Tibial nerve (tissue), 4 donors: ENCODE measurements around the gene ELOA2. TPM values are rescaled to one million over a fixed set of nuclear protein-coding genes. Genes with fewer than 3 reads are reported as not detected.
"Not testable (repeated sequence)": the region's sequence is repeated elsewhere in the genome, so short reads cannot be mapped to it uniquely, and the experiment has no call there.

Experiments
- DNase-seq, 2 donors: peaks; one replicate each; pipeline ENCODE4 v3.0.0-alpha.2; 2019; ENCODE audit warnings: low spot score in 2 of 2
- H3K27ac ChIP-seq, 4 donors: fragments of 200-600 bp; sonication (generic) in 3 of 4; one replicate each; pipeline ENCODE4 v1.5.1; 2017 to 2019; ENCODE audit warnings: mild to moderate bottlenecking in 1 of 4
- H3K27me3 ChIP-seq, 2 donors: fragments of 200-600 bp; sonication (generic) in 1 of 2; one replicate each; pipeline versions ENCODE4 v1.5.1 to v1.6.0; 2017 to 2019
- H3K36me3 ChIP-seq, 3 donors: fragments of 200-600 bp; sonication (generic); one replicate each; pipeline ENCODE4 v1.5.1; 2018 to 2019
- H3K4me1 ChIP-seq, 4 donors: fragments of 200-600 bp; sonication (generic) in 3 of 4; one replicate each; pipeline ENCODE4 v1.5.1; 2017 to 2019
- H3K4me3 ChIP-seq, 4 donors: fragments of 200-600 bp; sonication (generic) in 3 of 4; one replicate each; pipeline ENCODE4 v1.5.1; 2017 to 2019; ENCODE audit warnings: mild to moderate bottlenecking in 1 of 4, moderate library complexity in 1 of 4
- H3K9me3 ChIP-seq, 4 donors: fragments of 200-600 bp; sonication (generic) in 3 of 4; one replicate each; pipeline ENCODE4 v1.5.1; 2017 to 2019
- CTCF ChIP-seq, 5 experiments: fragments of 200-600 bp in 3 of 5; fragments of 450-650 bp in 2 of 5; sonication (generic) in 3 of 5; IDR thresholded peaks; one replicate each; pipeline ENCODE4 v1.5.1; 2016 to 2019; ENCODE audit warnings: antibody characterized with exemption in 5 of 5, mild to moderate bottlenecking in 3 of 5, moderate library complexity in 2 of 5
- EP300 ChIP-seq, 2 donors: sonication (generic); formaldehyde crosslinking; IDR thresholded peaks; one replicate each; pipeline ENCODE4 v1.6.1; 2017; ENCODE audit warnings: antibody characterized with exemption in 2 of 2, mild to moderate bottlenecking in 1 of 2
- POLR2A ChIP-seq, 2 donors: fragments of 450-650 bp; IDR thresholded peaks; one replicate each; pipeline ENCODE4 v1.6.1; 2017; ENCODE audit warnings: antibody characterized with exemption in 2 of 2, mild to moderate bottlenecking in 2 of 2, moderate library complexity in 2 of 2
- WGBS, 2 donors: methylation state at CpG; one replicate each; pipeline ENCODE4 v1.1.5; 2018; 5-methylcytosine and 5-hydroxymethylcytosine counted together
- total RNA-seq, 4 donors: library from RNA; depleted of rRNA; stranded (reverse); fragments of >200 nt; gene quantifications; one replicate each; pipeline ENCODE4 v1.1.0, GENCODE V29; 2016

The ELOA2 gene
- total RNA-seq, 4 donors from 2014 or later = not detected

- Histone ChIP-seq H3K36me3 (no peaks in the 10 kb centered on the region), H3K4me1 (no peaks in the 10 kb centered on the region), H3K4me3 (no peak overlapping the region), H3K9me3 (no peaks in the 10 kb centered on the region), H3K27ac (no peak overlapping the region), H3K27me3 (no peaks in the 10 kb centered on the region)
- TF ChIP-seq POLR2A (IDR thresholded peaks at IDR 0.05) = no peak
- TF ChIP-seq EP300 (IDR thresholded peaks at IDR 0.05) = no peak
- TF ChIP-seq CTCF (IDR thresholded peaks at IDR 0.05) = peak; percentile 42 to 70 (median 53)
- 21 to 26% methylated on average over 7 of the region's 7 CpGs for WGBS, 2 donors
- peak in 1 of 2 donors; percentile 38 for DNase-seq
Measured at GRCh38 chr18:47050468-47050867, 15.0 kb upstream of the ELOA2 start.

- TF ChIP-seq EP300 (IDR thresholded peaks at IDR 0.05) (no peak), POLR2A (IDR thresholded peaks at IDR 0.05) (no peak), CTCF (IDR thresholded peaks at IDR 0.05) (no peak)
- 88 to 97% methylated on average over 5 to 6 of the region's 6 CpGs for WGBS, 2 donors
- Histone ChIP-seq H3K27ac (no peak overlapping the region), H3K36me3 (no peaks in the 10 kb centered on the region), H3K4me1 (no peaks in the 10 kb centered on the region), H3K27me3 (no peaks in the 10 kb centered on the region), H3K9me3 (no peaks in the 10 kb centered on the region), H3K4me3 (no peak overlapping the region)
- no peak for DNase-seq
Measured at GRCh38 chr18:47040982-47041381, 5.6 kb upstream of the ELOA2 start.

DNA sequence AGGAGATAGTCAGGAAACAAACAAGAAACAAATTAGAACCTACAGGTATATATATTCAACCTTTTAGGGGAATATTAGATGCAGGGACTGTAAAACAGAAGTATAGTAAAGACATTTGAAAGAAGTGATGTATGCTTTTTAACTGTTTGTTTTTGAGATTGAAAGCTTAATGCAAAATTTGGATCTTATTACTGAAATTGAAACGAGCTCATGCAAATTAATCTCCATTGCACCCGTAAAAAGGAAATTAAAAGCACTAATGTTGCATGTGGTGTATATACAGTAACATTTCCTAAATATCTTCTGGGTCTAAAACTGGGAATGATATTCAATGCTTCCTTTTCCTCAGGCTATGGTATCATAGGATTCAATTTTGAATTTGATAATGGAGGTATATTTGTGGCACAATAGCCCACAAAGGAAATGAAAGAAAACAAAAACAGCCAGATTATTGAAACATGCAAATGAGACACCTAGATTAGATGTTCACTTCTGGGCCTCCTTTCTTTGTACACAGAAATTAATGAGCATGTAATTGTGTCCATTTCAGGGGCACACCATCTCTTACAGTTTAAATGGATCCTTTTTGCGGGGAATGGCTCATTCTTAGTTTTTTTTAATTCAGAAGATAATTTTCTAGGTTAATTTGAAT is 1.6 kb upstream of the ELOA2 start:
- Histone ChIP-seq H3K4me1 (no peaks in the 10 kb centered on the region), H3K27ac (no peak overlapping the region), H3K4me3 (no peak overlapping the region), H3K27me3 (no peaks in the 10 kb centered on the region), H3K36me3 (no peaks in the 10 kb centered on the region), H3K9me3 (peaks cover 0 to 20% (median 0%) of the 10 kb centered on the region in 4 donors)
- no peak for TF ChIP-seq POLR2A (IDR thresholded peaks at IDR 0.05)
- TF ChIP-seq EP300 (IDR thresholded peaks at IDR 0.05) = no peak
- TF ChIP-seq CTCF (IDR thresholded peaks at IDR 0.05) = no peak
- 86 to 89% methylated on average over 3 of the region's 3 CpGs for WGBS, 2 donors
- DNase-seq = no peak

- no peak for TF ChIP-seq EP300 (IDR thresholded peaks at IDR 0.05)
- TF ChIP-seq CTCF (IDR thresholded peaks at IDR 0.05) = peak in 1 of 5 experiments; percentile 9
- TF ChIP-seq POLR2A (IDR thresholded peaks at IDR 0.05) = no peak
- H3K27ac ChIP-seq = no peak overlapping the region
- DNase-seq = no peak
- no peaks in the 10 kb centered on the region for H3K27me3 ChIP-seq
- H3K36me3 ChIP-seq = no peaks in the 10 kb centered on the region
- no peaks in the 10 kb centered on the region for H3K4me1 ChIP-seq
- peaks cover 0 to 23% (median 0%) of the 10 kb centered on the region in 4 donors for H3K9me3 ChIP-seq
- no peak overlapping the region for H3K4me3 ChIP-seq
- WGBS, 2 donors = 85 to 87% methylated on average over 2 of the region's 2 CpGs
Measured at GRCh38 chr18:47036298-47036874, 965 bp upstream of the ELOA2 start.

DNA sequence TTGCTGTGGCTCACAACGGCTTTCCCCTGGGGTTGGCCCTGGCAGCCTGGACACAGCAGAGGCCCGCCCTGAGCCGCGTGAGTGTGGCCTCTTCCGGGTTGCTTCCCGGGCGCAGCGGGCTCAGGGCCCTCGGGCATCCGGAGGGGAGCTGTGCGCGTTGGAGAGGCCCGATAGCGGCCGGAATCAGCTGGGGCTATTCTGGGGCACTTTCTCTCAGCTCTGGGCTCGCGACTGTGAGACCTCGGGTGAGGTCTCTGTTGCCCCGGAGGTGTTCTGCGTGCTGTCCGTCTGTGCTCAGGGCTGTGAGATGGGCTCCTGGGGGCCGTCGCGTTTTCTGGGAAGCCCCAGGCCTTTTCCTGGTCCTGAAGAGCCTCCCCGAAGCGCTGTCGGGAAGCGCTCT is 830 bp downstream of the ELOA2 start:
- not testable (repeated sequence) for H3K27me3 ChIP-seq, H3K27ac ChIP-seq, H3K4me1 ChIP-seq, DNase-seq, H3K36me3 ChIP-seq, H3K4me3 ChIP-seq
- H3K9me3 ChIP-seq = peaks cover 0 to 23% (median 0%) of the 10 kb centered on the region in 4 donors
- 92 to 97% methylated on average over 9 to 27 of the region's 28 CpGs for WGBS, 2 donors
